GM12878 (cell line): ENCODE measurements around the gene KRT38. TPM values are rescaled to one million over a fixed set of nuclear protein-coding genes. Genes with fewer than 3 reads are reported as not detected.

Experiments
- ATAC-seq: fragments of 200-7000 bp; cut with Tn5 transposase; 3 replicates; pipeline ENCODE4 v1.9.1; 2020; ENCODE audit warnings: mild to moderate bottlenecking, moderate library complexity
- BruUV-seq: library from RNA; stranded (reverse); fragments of 400-500 nt; replicated peaks from 2 replicates; lab custom pipeline; 2021; lab: Mats Ljungman, UMichigan
- CTCF ChIA-PET: fragments of 300-600 bp; sonication (Branson Sonifier 250); formaldehyde crosslinking; extraction: SDS; loops from one replicate; lab custom pipeline; 2021; ENCODE audit warnings: inconsistent platforms; lab: Yijun Ruan, JAX
- POLR2A ChIA-PET: fragments of 350-600 bp; formaldehyde crosslinking; extraction: SDS; loops from one replicate; lab custom pipeline; 2021; ENCODE audit warnings: inconsistent platforms; lab: Charles Lee
- RAD21 ChIA-PET: fragments of 300-600 bp; sonication (Branson Sonifier 250); formaldehyde crosslinking; loops from one replicate; lab custom pipeline; 2023; ENCODE audit warnings: antibody characterized with exemption; ENCODE audit not compliant: unreplicated experiment; lab: Charles Lee
- SMC1A ChIA-PET: fragments of 300-600 bp; sonication (Branson Sonifier 250); formaldehyde crosslinking; loops from one replicate; lab custom pipeline; 2023; ENCODE audit not compliant: unreplicated experiment, uncharacterized antibody; lab: Charles Lee
- DNase-seq: peaks from one replicate; pipeline ENCODE4 v3.0.0-alpha.2; 2011; ENCODE audit warnings: low read depth, low spot score
- FAIRE-seq: peaks from 3 replicates; lab custom pipeline; 2011; peaks lifted over from hg19 to GRCh38; lab: Jason Lieb, UNC
- H2AFZ ChIP-seq: 2 replicates; pipeline ENCODE4 v1.6.0; 2011; ENCODE audit warnings: low read depth, low read length, control low read depth; ENCODE audit not compliant: control insufficient read depth
- H3K27ac ChIP-seq: 2 replicates; pipeline ENCODE4 v1.5.1; 2011; ENCODE audit warnings: control low read depth; ENCODE audit not compliant: control insufficient read depth, insufficient read depth
- H3K27me3 ChIP-seq, 2 experiments: replicated peaks in 1 of 2; 2 replicates each; pipeline versions ENCODE4 v1.6.0 to v1.6.1; 2011; ENCODE audit warnings: low read length in 1 of 2; ENCODE audit not compliant: control insufficient read depth in 2 of 2, insufficient read depth in 2 of 2
- H3K36me3 ChIP-seq, 2 experiments: 2 replicates each; pipeline ENCODE4 v1.5.1; 2011; ENCODE audit warnings: low read length in 1 of 2; ENCODE audit not compliant: control insufficient read depth in 2 of 2, insufficient read depth in 2 of 2
- H3K4me1 ChIP-seq: 2 replicates; pipeline ENCODE4 v1.6.1; 2011; ENCODE audit warnings: mild to moderate bottlenecking, low read length, moderate library complexity, mixed read lengths; ENCODE audit not compliant: control insufficient read depth, insufficient read depth
- H3K4me2 ChIP-seq: 2 replicates; pipeline ENCODE4 v1.6.0; 2011; ENCODE audit warnings: control low read depth; ENCODE audit not compliant: control insufficient read depth, insufficient read depth
- H3K4me3 ChIP-seq: fragments of 200-600 bp; sonication (generic); 2 replicates; pipeline ENCODE4 v1.5.1; 2016
- H3K79me2 ChIP-seq: 2 replicates; pipeline ENCODE4 v1.6.0; 2011; ENCODE audit warnings: low read length; ENCODE audit not compliant: control insufficient read depth, insufficient read depth
- H3K9ac ChIP-seq: 2 replicates; pipeline ENCODE4 v1.8.0; 2011; ENCODE audit warnings: low read length, control low read depth, mixed read lengths; ENCODE audit not compliant: control insufficient read depth, insufficient read depth
- H3K9me3 ChIP-seq: replicated peaks from 3 replicates; pipeline ENCODE4 v1.5.1; 2011; ENCODE audit warnings: mild to moderate bottlenecking, low read length; ENCODE audit not compliant: control insufficient read depth, insufficient read depth
- H4K20me1 ChIP-seq: 2 replicates; pipeline ENCODE4 v1.6.0; 2011; ENCODE audit not compliant: control insufficient read depth, insufficient read depth
- CUX1 ChIP-seq: IDR thresholded peaks from 2 replicates; pipeline ENCODE4 v1.6.1; 2012; ENCODE audit warnings: improper control_type of control experiment, low read depth, low read length; ENCODE audit not compliant: insufficient replicate concordance
- EED ChIP-seq: sonication (generic); IDR thresholded peaks from 2 replicates; pipeline ENCODE4 v1.6.1; 2016; ENCODE audit warnings: antibody characterized with exemption, low read depth
- MLLT1 ChIP-seq: fragments of 450-650 bp; IDR thresholded peaks from 2 replicates; pipeline ENCODE4 v1.6.1; 2016; ENCODE audit warnings: mild to moderate bottlenecking
- USF2 ChIP-seq: IDR thresholded peaks from 2 replicates; pipeline ENCODE4 v1.6.1; 2011; ENCODE audit warnings: low read depth, low read length, improper control_type of control experiment, borderline replicate concordance
- ZNF384 ChIP-seq: IDR thresholded peaks from 2 replicates; pipeline ENCODE4 v1.6.1; 2012; ENCODE audit warnings: low read depth, mild to moderate bottlenecking, low read length, improper control_type of control experiment, borderline replicate concordance
- WGBS: methylation state at CpG from one replicate; pipeline ENCODE4 v1.1.6; 2016; ENCODE audit warnings: low lambda C conversion rate; ENCODE audit not compliant: insufficient replicate concordance, insufficient coverage; ENCODE audit errors: missing lambda C conversion rate; 5-methylcytosine and 5-hydroxymethylcytosine counted together
- in situ Hi-C: fragments of 300-500 bp; cut with MboI; formaldehyde crosslinking; loops from 9 replicates; pipeline ENCODE4 v1.14.3; 2018; ENCODE audit warnings: mixed read lengths
- intact Hi-C: fragments of 100-400 bp; cut with micrococcal nuclease; formaldehyde crosslinking; loops from one replicate; pipeline ENCODE4 v1.14.2; 2022; ENCODE audit not compliant: unreplicated experiment
- polyA plus RNA-seq, 11 experiments: library from polyadenylated mRNA; depleted of rRNA in 4 of 11; unstranded in 6 of 11; stranded (reverse) in 5 of 11; fragments of >200 nt; fragmentation: Nextera tagmentation in 4 of 11; fragmentation: Illumina TruSeq in 1 of 11; extraction: Ambion mirVana in 4 of 11; extraction: Trizol in 1 of 11; gene quantifications; 1 replicate in 1 of 11; 2 replicates in 10 of 11; pipeline versions ENCODE4 v1.2.1 to v1.2.3, GENCODE V29; 2011 to 2016; ENCODE audit warnings: inconsistent platforms in 2 of 11, missing spikeins in 2 of 11, low read depth in 1 of 11
- total RNA-seq, 4 experiments: library from RNA; depleted of rRNA in 3 of 4; stranded (reverse); fragments of >200 nt in 3 of 4; fragmentation: Illumina TruSeq in 1 of 4; extraction: Trizol in 1 of 4; gene quantifications; 2 replicates each; pipeline versions ENCODE4 v1.2.1 to v1.2.3, GENCODE V29; 2013 to 2021
- TF ChIP-seq, protein P1 (sequence below): fragments of 450-650 bp; IDR thresholded peaks from 2 replicates; pipeline ENCODE4 v1.6.1; 2016; ENCODE audit warnings: mild to moderate bottlenecking, moderate library complexity, borderline replicate concordance
- TF ChIP-seq, protein P2 (sequence below): fragments of 450-650 bp; formaldehyde crosslinking; IDR thresholded peaks from 2 replicates; pipeline ENCODE4 v1.4.0; 2022; ENCODE audit warnings: mild to moderate bottlenecking, moderate library complexity

The KRT38 gene
- total and polyA plus RNA-seq, 10 of the 15 experiments (the other 5 are each of a cell fraction or from before 2014, with no cell fraction given): not detected

DNA sequence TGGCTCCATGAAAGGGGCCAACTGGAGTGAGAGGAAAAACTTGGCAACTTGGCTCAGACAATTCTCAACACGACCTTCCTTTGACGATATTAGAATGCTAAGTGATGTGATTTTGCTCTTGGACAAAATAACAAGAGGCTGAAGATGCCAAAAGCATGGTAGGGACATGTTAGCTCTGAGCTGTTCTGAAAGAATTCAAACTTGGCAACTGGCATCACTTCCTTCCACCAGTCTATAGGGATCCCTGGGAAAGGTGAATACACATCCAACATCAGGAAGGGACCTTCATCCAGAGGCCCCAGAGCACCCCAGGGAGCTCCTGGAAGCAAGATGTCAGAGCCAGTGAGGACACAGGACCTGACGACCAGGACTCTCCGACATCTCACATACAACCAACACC, 20.6 kb downstream of the KRT38 start:
- intact Hi-C loops: no loop called here
- BruUV-seq: no TSS peak
- DNase-seq: no peak
- Histone ChIP-seq H3K4me2 (no peak overlapping the region), H3K9me3 (no peaks in the 10 kb centered on the region), H3K4me3 (no peak overlapping the region)
- RAD21 ChIA-PET: no interaction called here
- TF ChIP-seq USF2: no peak
- TF ChIP-seq, protein P1, sequence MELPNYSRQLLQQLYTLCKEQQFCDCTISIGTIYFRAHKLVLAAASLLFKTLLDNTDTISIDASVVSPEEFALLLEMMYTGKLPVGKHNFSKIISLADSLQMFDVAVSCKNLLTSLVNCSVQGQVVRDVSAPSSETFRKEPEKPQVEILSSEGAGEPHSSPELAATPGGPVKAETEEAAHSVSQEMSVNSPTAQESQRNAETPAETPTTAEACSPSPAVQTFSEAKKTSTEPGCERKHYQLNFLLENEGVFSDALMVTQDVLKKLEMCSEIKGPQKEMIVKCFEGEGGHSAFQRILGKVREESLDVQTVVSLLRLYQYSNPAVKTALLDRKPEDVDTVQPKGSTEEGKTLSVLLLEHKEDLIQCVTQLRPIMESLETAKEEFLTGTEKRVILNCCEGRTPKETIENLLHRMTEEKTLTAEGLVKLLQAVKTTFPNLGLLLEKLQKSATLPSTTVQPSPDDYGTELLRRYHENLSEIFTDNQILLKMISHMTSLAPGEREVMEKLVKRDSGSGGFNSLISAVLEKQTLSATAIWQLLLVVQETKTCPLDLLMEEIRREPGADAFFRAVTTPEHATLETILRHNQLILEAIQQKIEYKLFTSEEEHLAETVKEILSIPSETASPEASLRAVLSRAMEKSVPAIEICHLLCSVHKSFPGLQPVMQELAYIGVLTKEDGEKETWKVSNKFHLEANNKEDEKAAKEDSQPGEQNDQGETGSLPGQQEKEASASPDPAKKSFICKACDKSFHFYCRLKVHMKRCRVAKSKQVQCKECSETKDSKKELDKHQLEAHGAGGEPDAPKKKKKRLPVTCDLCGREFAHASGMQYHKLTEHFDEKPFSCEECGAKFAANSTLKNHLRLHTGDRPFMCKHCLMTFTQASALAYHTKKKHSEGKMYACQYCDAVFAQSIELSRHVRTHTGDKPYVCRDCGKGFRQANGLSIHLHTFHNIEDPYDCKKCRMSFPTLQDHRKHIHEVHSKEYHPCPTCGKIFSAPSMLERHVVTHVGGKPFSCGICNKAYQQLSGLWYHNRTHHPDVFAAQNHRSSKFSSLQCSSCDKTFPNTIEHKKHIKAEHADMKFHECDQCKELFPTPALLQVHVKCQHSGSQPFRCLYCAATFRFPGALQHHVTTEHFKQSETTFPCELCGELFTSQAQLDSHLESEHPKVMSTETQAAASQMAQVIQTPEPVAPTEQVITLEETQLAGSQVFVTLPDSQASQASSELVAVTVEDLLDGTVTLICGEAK: no peak
- no peak for TF ChIP-seq EED
- TF ChIP-seq CUX1: no peak
- TF ChIP-seq, protein P2, sequence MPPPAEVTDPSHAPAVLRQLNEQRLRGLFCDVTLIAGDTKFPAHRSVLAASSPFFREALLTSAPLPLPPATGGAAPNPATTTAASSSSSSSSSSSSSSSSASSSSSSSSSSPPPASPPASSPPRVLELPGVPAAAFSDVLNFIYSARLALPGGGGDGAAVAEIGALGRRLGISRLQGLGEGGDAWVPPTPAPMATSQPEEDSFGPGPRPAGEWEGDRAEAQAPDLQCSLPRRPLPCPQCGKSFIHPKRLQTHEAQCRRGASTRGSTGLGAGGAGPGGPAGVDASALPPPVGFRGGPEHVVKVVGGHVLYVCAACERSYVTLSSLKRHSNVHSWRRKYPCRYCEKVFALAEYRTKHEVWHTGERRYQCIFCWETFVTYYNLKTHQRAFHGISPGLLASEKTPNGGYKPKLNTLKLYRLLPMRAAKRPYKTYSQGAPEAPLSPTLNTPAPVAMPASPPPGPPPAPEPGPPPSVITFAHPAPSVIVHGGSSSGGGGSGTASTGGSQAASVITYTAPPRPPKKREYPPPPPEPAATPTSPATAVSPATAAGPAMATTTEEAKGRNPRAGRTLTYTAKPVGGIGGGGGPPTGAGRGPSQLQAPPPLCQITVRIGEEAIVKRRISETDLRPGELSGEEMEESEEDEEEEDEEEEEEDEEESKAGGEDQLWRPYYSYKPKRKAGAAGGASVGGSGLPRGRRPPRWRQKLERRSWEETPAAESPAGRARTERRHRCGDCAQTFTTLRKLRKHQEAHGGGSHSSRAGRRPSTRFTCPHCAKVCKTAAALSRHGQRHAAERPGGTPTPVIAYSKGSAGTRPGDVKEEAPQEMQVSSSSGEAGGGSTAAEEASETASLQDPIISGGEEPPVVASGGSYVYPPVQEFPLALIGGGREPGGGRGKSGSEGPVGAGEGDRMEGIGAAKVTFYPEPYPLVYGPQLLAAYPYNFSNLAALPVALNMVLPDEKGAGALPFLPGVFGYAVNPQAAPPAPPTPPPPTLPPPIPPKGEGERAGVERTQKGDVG (CRISPR knock-in tag): no peak
- no peak for TF ChIP-seq MLLT1
- no peak for TF ChIP-seq ZNF384
- TF ChIP-seq, all 136 proteins: peak for 0
- ChIA-PET POLR2A (no interaction called here), CTCF (interaction anchor here (1.2 kb wide), 1 partner anchor 14 kb away, joined by 3 read pairs; no protein-coding TSS in a partner anchor), SMC1A (interaction anchor here (0.7 kb wide), 1 partner anchor 69 kb away, joined by 3 read pairs; no protein-coding TSS in a partner anchor)
- no peaks in the 10 kb centered on the region for H4K20me1 ChIP-seq
- 3% methylated on average over 4 of the region's 4 CpGs for WGBS
- ATAC-seq (no peak), FAIRE-seq (no peak)
- no peak overlapping the region for H2AFZ ChIP-seq
- no peaks in the 10 kb centered on the region; a peak in 1 of 4 replicates for H3K27me3 ChIP-seq
- no peak overlapping the region for H3K9ac ChIP-seq
- no peaks in the 10 kb centered on the region for H3K4me1 ChIP-seq
- no peaks in the 10 kb centered on the region for H3K36me3 ChIP-seq
- no peaks in the 10 kb centered on the region for H3K79me2 ChIP-seq
- no peak overlapping the region for H3K27ac ChIP-seq
- in situ Hi-C loops: no loop called here
